ENCODE measurements around the gene SHISAL2A. TPM values are rescaled to one million over a fixed set of nuclear protein-coding genes. Genes with fewer than 3 reads are reported as not detected.

Gene SHISAL2A
- total and polyA plus RNA-seq, 4 donors: 0.14 to 0.33 (median 0.22) TPM; not detected in 1

DNA sequence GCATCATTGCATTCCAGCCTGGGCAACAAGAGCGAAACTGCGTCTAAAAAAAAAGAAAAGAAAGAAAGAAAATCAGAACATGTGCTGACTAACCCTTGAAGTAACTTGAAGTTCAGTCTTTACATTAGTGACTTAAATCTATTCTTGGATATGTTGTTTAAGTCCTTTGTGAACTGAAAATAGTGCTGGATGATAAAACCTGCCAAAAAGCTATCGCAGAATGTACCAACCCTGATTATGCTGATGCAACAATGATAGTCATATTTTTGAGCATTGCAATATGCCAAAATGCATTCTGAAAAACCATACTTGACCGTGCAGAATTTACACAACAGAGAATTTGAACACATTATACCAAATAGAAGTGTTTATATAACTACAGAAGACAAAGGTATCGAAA is 30.7 kb downstream of the SHISAL2A start:
- WGBS: 95% methylated on average over 5 of the region's 5 CpGs
- no peak overlapping the region for H3K9ac ChIP-seq (ENCODE audit: low read depth in 1 of 2, low read length in 2 of 2)
- H3K27ac ChIP-seq (ENCODE audit: low read depth in 1 of 2, low read length in 2 of 2): no peak overlapping the region
- no peak for DNase-seq (ENCODE audit: low spot score)
- TF ChIP-seq FOXA2 (IDR thresholded peaks at IDR 0.05): no peak
- TF ChIP-seq, protein P1, sequence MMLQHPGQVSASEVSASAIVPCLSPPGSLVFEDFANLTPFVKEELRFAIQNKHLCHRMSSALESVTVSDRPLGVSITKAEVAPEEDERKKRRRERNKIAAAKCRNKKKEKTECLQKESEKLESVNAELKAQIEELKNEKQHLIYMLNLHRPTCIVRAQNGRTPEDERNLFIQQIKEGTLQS (IDR thresholded peaks at IDR 0.05): no peak
- TF ChIP-seq, protein P2, sequence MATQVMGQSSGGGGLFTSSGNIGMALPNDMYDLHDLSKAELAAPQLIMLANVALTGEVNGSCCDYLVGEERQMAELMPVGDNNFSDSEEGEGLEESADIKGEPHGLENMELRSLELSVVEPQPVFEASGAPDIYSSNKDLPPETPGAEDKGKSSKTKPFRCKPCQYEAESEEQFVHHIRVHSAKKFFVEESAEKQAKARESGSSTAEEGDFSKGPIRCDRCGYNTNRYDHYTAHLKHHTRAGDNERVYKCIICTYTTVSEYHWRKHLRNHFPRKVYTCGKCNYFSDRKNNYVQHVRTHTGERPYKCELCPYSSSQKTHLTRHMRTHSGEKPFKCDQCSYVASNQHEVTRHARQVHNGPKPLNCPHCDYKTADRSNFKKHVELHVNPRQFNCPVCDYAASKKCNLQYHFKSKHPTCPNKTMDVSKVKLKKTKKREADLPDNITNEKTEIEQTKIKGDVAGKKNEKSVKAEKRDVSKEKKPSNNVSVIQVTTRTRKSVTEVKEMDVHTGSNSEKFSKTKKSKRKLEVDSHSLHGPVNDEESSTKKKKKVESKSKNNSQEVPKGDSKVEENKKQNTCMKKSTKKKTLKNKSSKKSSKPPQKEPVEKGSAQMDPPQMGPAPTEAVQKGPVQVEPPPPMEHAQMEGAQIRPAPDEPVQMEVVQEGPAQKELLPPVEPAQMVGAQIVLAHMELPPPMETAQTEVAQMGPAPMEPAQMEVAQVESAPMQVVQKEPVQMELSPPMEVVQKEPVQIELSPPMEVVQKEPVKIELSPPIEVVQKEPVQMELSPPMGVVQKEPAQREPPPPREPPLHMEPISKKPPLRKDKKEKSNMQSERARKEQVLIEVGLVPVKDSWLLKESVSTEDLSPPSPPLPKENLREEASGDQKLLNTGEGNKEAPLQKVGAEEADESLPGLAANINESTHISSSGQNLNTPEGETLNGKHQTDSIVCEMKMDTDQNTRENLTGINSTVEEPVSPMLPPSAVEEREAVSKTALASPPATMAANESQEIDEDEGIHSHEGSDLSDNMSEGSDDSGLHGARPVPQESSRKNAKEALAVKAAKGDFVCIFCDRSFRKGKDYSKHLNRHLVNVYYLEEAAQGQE (IDR thresholded peaks at IDR 0.05): no peak
- no peak for TF ChIP-seq NR2F2 (IDR thresholded peaks at IDR 0.05)
- TF ChIP-seq ZBTB33 (IDR thresholded peaks at IDR 0.05): no peak
- no peak for TF ChIP-seq EGR1 (IDR thresholded peaks at IDR 0.05; ENCODE audit: low read depth in 2 of 2)
- no peak for TF ChIP-seq HNF4G (IDR thresholded peaks at IDR 0.05)
- TF ChIP-seq FOXA1 (IDR thresholded peaks at IDR 0.05): no peak
- TF ChIP-seq RAD21 (IDR thresholded peaks at IDR 0.05): no peak
- TF ChIP-seq, protein P3, sequence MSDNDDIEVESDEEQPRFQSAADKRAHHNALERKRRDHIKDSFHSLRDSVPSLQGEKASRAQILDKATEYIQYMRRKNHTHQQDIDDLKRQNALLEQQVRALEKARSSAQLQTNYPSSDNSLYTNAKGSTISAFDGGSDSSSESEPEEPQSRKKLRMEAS (IDR thresholded peaks at IDR 0.05): no peak
- no peak for TF ChIP-seq SP1 (IDR thresholded peaks at IDR 0.05)
- no peak for TF ChIP-seq YY1 (IDR thresholded peaks at IDR 0.05)
- TF ChIP-seq JUND (IDR thresholded peaks at IDR 0.05): no peak
- TF ChIP-seq TAF1 (conservative IDR thresholded peaks at IDR 0.05): no peak
- TF ChIP-seq HNF4A (conservative IDR thresholded peaks at IDR 0.05): no peak
- no peak for TF ChIP-seq GABPA (IDR thresholded peaks at IDR 0.05 in 1 of 2, conservative IDR thresholded peaks at IDR 0.05 in 1 of 2)
- TF ChIP-seq, protein P4, sequence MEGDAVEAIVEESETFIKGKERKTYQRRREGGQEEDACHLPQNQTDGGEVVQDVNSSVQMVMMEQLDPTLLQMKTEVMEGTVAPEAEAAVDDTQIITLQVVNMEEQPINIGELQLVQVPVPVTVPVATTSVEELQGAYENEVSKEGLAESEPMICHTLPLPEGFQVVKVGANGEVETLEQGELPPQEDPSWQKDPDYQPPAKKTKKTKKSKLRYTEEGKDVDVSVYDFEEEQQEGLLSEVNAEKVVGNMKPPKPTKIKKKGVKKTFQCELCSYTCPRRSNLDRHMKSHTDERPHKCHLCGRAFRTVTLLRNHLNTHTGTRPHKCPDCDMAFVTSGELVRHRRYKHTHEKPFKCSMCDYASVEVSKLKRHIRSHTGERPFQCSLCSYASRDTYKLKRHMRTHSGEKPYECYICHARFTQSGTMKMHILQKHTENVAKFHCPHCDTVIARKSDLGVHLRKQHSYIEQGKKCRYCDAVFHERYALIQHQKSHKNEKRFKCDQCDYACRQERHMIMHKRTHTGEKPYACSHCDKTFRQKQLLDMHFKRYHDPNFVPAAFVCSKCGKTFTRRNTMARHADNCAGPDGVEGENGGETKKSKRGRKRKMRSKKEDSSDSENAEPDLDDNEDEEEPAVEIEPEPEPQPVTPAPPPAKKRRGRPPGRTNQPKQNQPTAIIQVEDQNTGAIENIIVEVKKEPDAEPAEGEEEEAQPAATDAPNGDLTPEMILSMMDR (IDR thresholded peaks at IDR 0.05; ENCODE audit: low read depth, low read length, missing input control): no peak
- TF ChIP-seq RXRA (IDR thresholded peaks at IDR 0.05): no peak
- no peak overlapping the region for H3K4me3 ChIP-seq (ENCODE audit: low read depth in 1 of 3, low read length in 3 of 3)
- no peaks in the 10 kb centered on the region for H3K36me3 ChIP-seq (ENCODE audit: control insufficient read depth in 4 of 4, insufficient read depth in 3 of 4, low read depth in 1 of 4, low read length in 3 of 4)
- peaks cover 0 to 7% (median under 1%) of the 10 kb centered on the region in 4 donors for H3K4me1 ChIP-seq (ENCODE audit: control insufficient read depth in 4 of 4, insufficient read depth in 4 of 4, low read length in 3 of 4)
- no peaks in the 10 kb centered on the region for H3K9me3 ChIP-seq (ENCODE audit: control insufficient read depth in 4 of 4, low read length in 3 of 4)
- H3K27me3 ChIP-seq (ENCODE audit: control insufficient read depth in 4 of 4, insufficient read depth in 4 of 4, low read length in 3 of 4): no peaks in the 10 kb centered on the region

All from liver (tissue), 9 donors.